ENCODE results near the gene ACD. TPM values are rescaled to one million over a fixed set of nuclear protein-coding genes. Genes with fewer than 3 reads are reported as not detected.

The ACD gene
- total RNA-seq, result 10.4 and 20.5 TPM in 2 replicates

DNA sequence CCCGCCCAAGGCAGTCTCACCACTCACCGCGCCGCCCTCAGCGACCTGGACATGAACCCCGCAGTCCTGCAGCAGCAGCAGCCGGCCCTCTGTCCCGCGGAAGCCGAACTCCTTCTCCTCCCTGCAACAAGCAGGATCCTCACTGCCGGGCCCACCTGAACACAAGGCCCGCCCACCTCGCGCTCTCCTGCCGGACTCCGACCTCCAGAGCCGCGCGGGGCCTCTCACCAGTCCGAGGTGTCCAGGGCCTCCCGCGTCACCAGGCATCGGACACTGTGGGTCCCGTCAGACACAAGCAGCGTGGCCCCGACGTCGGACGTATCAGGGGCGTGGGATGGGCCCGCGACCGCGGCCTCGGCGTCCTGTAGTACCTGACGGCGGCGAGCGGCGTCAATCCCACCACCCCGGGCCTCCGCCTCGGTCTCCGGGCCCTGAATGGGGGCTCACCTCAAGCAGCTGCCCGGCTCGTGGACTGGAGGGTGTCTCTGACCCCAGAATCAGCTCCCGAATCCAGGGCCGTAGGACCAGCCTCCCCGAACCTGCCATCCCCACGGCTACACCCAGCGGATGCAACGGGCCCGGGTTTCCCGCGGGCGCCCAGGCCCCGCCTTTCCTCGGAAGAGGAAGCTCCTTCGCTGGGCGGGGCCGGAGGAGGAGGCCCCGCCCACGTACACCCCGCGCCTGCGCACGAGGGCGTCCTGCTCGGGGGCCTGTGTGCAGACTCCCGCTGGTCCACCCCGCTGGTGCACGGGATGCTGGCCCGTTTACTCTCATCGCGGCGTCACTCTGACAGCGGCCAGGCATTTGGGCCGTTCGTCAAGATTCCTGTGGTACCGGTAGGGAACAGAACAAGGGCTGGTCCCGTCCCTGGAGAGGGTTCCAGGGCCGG is at the start of gene ACD:
TSS of gene ACD (minus strand) at position 586 of the 889 bp plus-strand sequence. CDS start at position 546, 40 bp downstream.

GRCh38 chr16:67666559-67667452 is 6.7 kb upstream of the ACD start, which contains the start of the genes C16orf86 and ENKD1:
C16orf86 (plus strand) TSS chr16:67666814; CDS start chr16:67666971, 157 bp downstream.
ENKD1 (minus strand) TSS chr16:67666750; CDS start chr16:67666442, 308 bp downstream.

GRCh38 chr16:67660564-67661028 is 536 bp upstream of the ACD start, which contains the start of gene PARD6A:
PARD6A (plus strand) TSS chr16:67660960; CDS start chr16:67661039, 79 bp downstream.

Other genes with a start within 250 kb of the ACD start
- 1.7 and 5.4 TPM in 2 replicates for gene ZDHHC1, start 243.8 kb downstream of the ACD start, total RNA-seq
- not detected in 2 replicates for gene HSD11B2, start 229.1 kb downstream of the ACD start, total RNA-seq
- 115 and 124 TPM in 2 replicates for gene ATP6V0D1, start 179.1 kb downstream of the ACD start, total RNA-seq
- not detected in 2 replicates for gene AGRP, start 176.7 kb downstream of the ACD start, total RNA-seq
- 21.5 and 28.8 TPM in 2 replicates for gene RIPOR1, start 131.4 kb downstream of the ACD start, total RNA-seq
- 16.3 and 33.7 TPM in 2 replicates for gene CTCF, start 97.7 kb downstream of the ACD start, total RNA-seq
- 0.28 and 0.38 TPM in 2 replicates for gene CARMIL2, start 15.1 kb downstream of the ACD start, total RNA-seq
- gene PARD6A, start 700 bp upstream of the ACD start, total RNA-seq, result 1.1 and 1.2 TPM in 2 replicates
- 13.2 and 17.8 TPM in 2 replicates for gene ENKD1, start 6.5 kb upstream of the ACD start, total RNA-seq
- gene C16orf86, start 6.6 kb upstream of the ACD start, total RNA-seq, result 2.5 and 7.6 TPM in 2 replicates
- gene GFOD2, start 59.1 kb upstream of the ACD start, total RNA-seq, result 11.3 and 17.3 TPM in 2 replicates
- gene RANBP10, start 146.3 kb upstream of the ACD start, total RNA-seq, result 3.1 and 3.8 TPM in 2 replicates
- 0.38 and 1.1 TPM in 2 replicates for gene TSNAXIP1, start 146.6 kb upstream of the ACD start, total RNA-seq
- 34.7 and 39.5 TPM in 2 replicates for gene THAP11, start 182.1 kb upstream of the ACD start, total RNA-seq
- 153 and 331 TPM in 2 replicates for gene NUTF2, start 186.7 kb upstream of the ACD start, total RNA-seq
- gene CENPT, start 187.4 kb upstream of the ACD start, total RNA-seq, result 24.2 and 40.6 TPM in 2 replicates
- 32.7 and 59.4 TPM in 2 replicates for gene EDC4, start 212.8 kb upstream of the ACD start, total RNA-seq
- not detected in 2 replicates for gene NRN1L, start 224.6 kb upstream of the ACD start, total RNA-seq
- 13.5 and 14.8 TPM in 2 replicates for gene PSKH1, start 233.0 kb upstream of the ACD start, total RNA-seq